ENCODE results near the gene RAP1B.

- TF ChIP-seq EZH2phosphoT487 (IDR thresholded peaks at IDR 0.05; ENCODE audit: insufficient read depth, low read depth) (no peak), EZH2 (IDR thresholded peaks at IDR 0.05; ENCODE audit: insufficient read depth, poor library complexity, severe bottlenecking) (no peak)
These were observed 18.0 kb downstream of the RAP1B start for GRCh38 chr12:68628698-68629097.
